ENCODE data around the gene C16orf54. TPM values are rescaled to one million over a fixed set of nuclear protein-coding genes. Genes with fewer than 3 reads are reported as not detected.
"Not testable (repeated sequence)": the region's sequence is repeated elsewhere in the genome, so short reads cannot be mapped to it uniquely, and the experiment has no call there.

The C16orf54 gene
- total RNA-seq, 3 donors from 2014 or later (not counting 1 experiment from before 2014, with no cell fraction given): 100.0 to 172 (median 146) TPM

- Mint-ChIP-seq H3K27me3 (ENCODE audit: low read depth in 2 of 2) (no peaks in the 10 kb centered on the region), H3K9me3 (no peaks in the 10 kb centered on the region), H3K27ac (peak overlapping the region in 1 of 2 donors; percentile 61), H3K4me3 (peak overlapping the region; percentile 79), H3K4me1 (peaks cover 10 to 11% of the 10 kb centered on the region in 2 donors), H3K36me3 (no peaks in the 10 kb centered on the region)
- peak; percentile 79 for TF ChIP-seq CTCF (IDR thresholded peaks at IDR 0.05)
- Histone ChIP-seq H3K27ac (ENCODE audit: low read length) (no peak overlapping the region), H3K4me3 (ENCODE audit: low read length) (no peak overlapping the region), H3K27me3 (ENCODE audit: control insufficient read depth, insufficient read depth, low read length) (no peaks in the 10 kb centered on the region), H3K9me3 (ENCODE audit: control insufficient read depth, insufficient read depth, low read length) (no peaks in the 10 kb centered on the region), H3K36me3 (ENCODE audit: control insufficient read depth, insufficient read depth, low read length) (no peaks in the 10 kb centered on the region), H3K4me1 (ENCODE audit: control insufficient read depth, insufficient read depth, low read length) (peaks cover 16% of the 10 kb centered on the region)
- DNase-seq (peak; percentile 70 to 87), ATAC-seq (peak; percentile 93 to 99 (median 99))
- 23% methylated on average over 36 of the region's 38 CpGs for WGBS (ENCODE audit: insufficient coverage)
- intact Hi-C loops (cut with micrococcal nuclease): loop anchor here (1.0 kb wide), 1 partner anchor 40 kb away; the partner anchor contains the start of gene C16orf54
These were observed 39.2 kb upstream of the C16orf54 start for GRCh38 chr16:29784901-29785500.

- Mint-ChIP-seq H3K4me1 (peaks cover 7% of the 10 kb centered on the region in 2 donors), H3K27me3 (ENCODE audit: low read depth in 2 of 2) (no peaks in the 10 kb centered on the region), H3K36me3 (no peaks in the 10 kb centered on the region), H3K27ac (no peak overlapping the region), H3K9me3 (no peaks in the 10 kb centered on the region), H3K4me3 (no peak overlapping the region)
- no peaks in the 10 kb centered on the region for H3K9me3 ChIP-seq (ENCODE audit: control insufficient read depth, insufficient read depth, low read length)
- H3K36me3 ChIP-seq (ENCODE audit: control insufficient read depth, insufficient read depth, low read length): no peaks in the 10 kb centered on the region
- DNase-seq (peak in 1 of 2 donors; percentile 45), ATAC-seq (no peak)
- H3K4me1 ChIP-seq (ENCODE audit: control insufficient read depth, insufficient read depth, low read length): peaks cover 10% of the 10 kb centered on the region
- no peaks in the 10 kb centered on the region for H3K27me3 ChIP-seq (ENCODE audit: control insufficient read depth, insufficient read depth, low read length)
- whole genome bisulfite sequencing (ENCODE audit: insufficient coverage): 92% methylated on average over 2 of the region's 2 CpGs
- no peak overlapping the region for H3K27ac ChIP-seq (ENCODE audit: low read length)
- H3K4me3 ChIP-seq (ENCODE audit: low read length): no peak overlapping the region
- intact Hi-C loops (cut with micrococcal nuclease): no loop called here
- TF ChIP-seq CTCF (IDR thresholded peaks at IDR 0.05): no peak
These were observed 38.4 kb upstream of the C16orf54 start for GRCh38 chr16:29784157-29784556.

GRCh38 chr16:29783094-29783953 lies 37.5 kb upstream of the C16orf54 start:
- H3K4me3 Mint-ChIP-seq; H3K27ac ChIP-seq (ENCODE audit: low read length); intact Hi-C loops (cut with micrococcal nuclease); ATAC-seq; H3K4me3 ChIP-seq (ENCODE audit: low read length); H3K27me3 ChIP-seq (ENCODE audit: control insufficient read depth, insufficient read depth, low read length); H3K9me3 Mint-ChIP-seq; H3K27me3 Mint-ChIP-seq (ENCODE audit: low read depth in 2 of 2); H3K36me3 ChIP-seq (ENCODE audit: control insufficient read depth, insufficient read depth, low read length); DNase-seq; H3K27ac Mint-ChIP-seq; H3K4me1 Mint-ChIP-seq; H3K36me3 Mint-ChIP-seq; H3K9me3 ChIP-seq (ENCODE audit: control insufficient read depth, insufficient read depth, low read length): not testable (repeated sequence)
- peaks cover 10% of the 10 kb centered on the region for H3K4me1 ChIP-seq (ENCODE audit: control insufficient read depth, insufficient read depth, low read length)
- WGBS (ENCODE audit: insufficient coverage): 94% methylated on average over 9 of the region's 13 CpGs

GRCh38 chr16:29779474-29779873 lies 33.7 kb upstream of the C16orf54 start:
- no peak overlapping the region for H3K27ac Mint-ChIP-seq
- no peak for TF ChIP-seq CTCF (IDR thresholded peaks at IDR 0.05)
- H3K9me3 Mint-ChIP-seq: no peaks in the 10 kb centered on the region
- ATAC-seq: no peak
- no peaks in the 10 kb centered on the region for H3K36me3 Mint-ChIP-seq
- H3K9me3 ChIP-seq (ENCODE audit: control insufficient read depth, insufficient read depth, low read length): no peaks in the 10 kb centered on the region
- H3K36me3 ChIP-seq (ENCODE audit: control insufficient read depth, insufficient read depth, low read length): no peaks in the 10 kb centered on the region
- peaks cover 0 to 5% of the 10 kb centered on the region in 2 donors for H3K4me1 Mint-ChIP-seq
- no peaks in the 10 kb centered on the region for H3K27me3 Mint-ChIP-seq (ENCODE audit: low read depth in 2 of 2)
- no peaks in the 10 kb centered on the region for H3K4me1 ChIP-seq (ENCODE audit: control insufficient read depth, insufficient read depth, low read length)
- DNase-seq: no peak
- H3K4me3 ChIP-seq (ENCODE audit: low read length): no peak overlapping the region
- no peaks in the 10 kb centered on the region for H3K27me3 ChIP-seq (ENCODE audit: control insufficient read depth, insufficient read depth, low read length)
- intact Hi-C loops (cut with micrococcal nuclease): no loop called here
- WGBS (ENCODE audit: insufficient coverage): 94% methylated on average over 10 of the region's 10 CpGs
- H3K27ac ChIP-seq (ENCODE audit: low read length): no peak overlapping the region
- no peak overlapping the region for H3K4me3 Mint-ChIP-seq
